CD14-positive monocyte (primary cell): ENCODE data around the gene ATXN7L1. TPM values are rescaled to one million over a fixed set of nuclear protein-coding genes. Genes with fewer than 3 reads are reported as not detected.

ENCODE experiments used
- DNase-seq, 3 donors: peaks; one replicate each; pipeline ENCODE4 v3.0.0-alpha.2; 2011 to 2022
- H2AFZ ChIP-seq: 2 replicates; pipeline ENCODE4 v1.6.0; 2012; ENCODE audit warnings: mild to moderate bottlenecking, low read depth, low read length, inconsistent platforms; ENCODE audit not compliant: insufficient read depth, poor library complexity, severe bottlenecking
- H3K27ac ChIP-seq, 2 donors: 1 replicate in 1 of 2; 2 replicates in 1 of 2; pipeline ENCODE4 v1.5.1; 2012 to 2013; ENCODE audit warnings: low read length in 2 of 2, control low read depth in 1 of 2, inconsistent platforms in 1 of 2, low read depth in 1 of 2, mild to moderate bottlenecking in 1 of 2
- H3K27me3 ChIP-seq, 2 donors: one replicate each; pipeline versions ENCODE4 v1.6.0 to v1.6.1; 2011 to 2013; ENCODE audit warnings: low read length in 2 of 2; ENCODE audit not compliant: control insufficient read depth in 2 of 2, insufficient read depth in 2 of 2
- H3K36me3 ChIP-seq, 2 donors: replicated peaks in 1 of 2; 1 replicate in 1 of 2; 2 replicates in 1 of 2; pipeline versions ENCODE4 v1.5.1 to v1.6.1; 2012 to 2013; ENCODE audit warnings: low read length in 2 of 2, control low read depth in 1 of 2, inconsistent platforms in 1 of 2, mild to moderate bottlenecking in 1 of 2; ENCODE audit not compliant: insufficient read depth in 2 of 2, control insufficient read depth in 1 of 2
- H3K4me1 ChIP-seq, 2 donors: 1 replicate in 1 of 2; 2 replicates in 1 of 2; pipeline versions ENCODE4 v1.5.1 to v1.6.1; 2012 to 2013; ENCODE audit warnings: low read length in 2 of 2, control low read depth in 1 of 2, inconsistent platforms in 1 of 2, mild to moderate bottlenecking in 1 of 2, moderate library complexity in 1 of 2; ENCODE audit not compliant: insufficient read depth in 2 of 2, control insufficient read depth in 1 of 2
- H3K4me2 ChIP-seq: replicated peaks from 2 replicates; pipeline ENCODE3; 2012; ENCODE audit warnings: low read length, moderate library complexity, mild to moderate bottlenecking; ENCODE audit not compliant: poor library complexity, severe bottlenecking; ENCODE audit errors: extremely low read depth
- H3K4me3 ChIP-seq, 3 experiments: fragments of 200-600 bp in 1 of 3; sonication (generic) in 1 of 3; replicated peaks in 1 of 3; 1 replicate in 2 of 3; 2 replicates in 1 of 3; pipeline ENCODE4 v1.5.1; 2011 to 2013; ENCODE audit warnings: low read length in 3 of 3, mild to moderate bottlenecking in 3 of 3, control low read depth in 2 of 3, low read depth in 2 of 3, inconsistent platforms in 1 of 3, moderate library complexity in 1 of 3
- H3K79me2 ChIP-seq: 2 replicates; pipeline ENCODE4 v1.6.0; 2012; ENCODE audit warnings: mild to moderate bottlenecking, control low read depth, inconsistent platforms, low read length, moderate library complexity; ENCODE audit not compliant: insufficient read depth
- H3K9ac ChIP-seq: 2 replicates; pipeline ENCODE4 v1.6.0; 2017; ENCODE audit warnings: low read length, mild to moderate bottlenecking; ENCODE audit not compliant: insufficient read depth, poor library complexity, severe bottlenecking
- H3K9me3 ChIP-seq, 2 donors: replicated peaks in 1 of 2; 1 replicate in 1 of 2; 2 replicates in 1 of 2; pipeline versions ENCODE4 v1.5.1 to v1.6.1; 2012 to 2013; ENCODE audit warnings: low read length in 2 of 2, control low read depth in 1 of 2; ENCODE audit not compliant: control insufficient read depth in 1 of 2, insufficient read depth in 1 of 2
- H4K20me1 ChIP-seq: 2 replicates; pipeline ENCODE4 v1.6.0; 2012; ENCODE audit warnings: mild to moderate bottlenecking, low read length, control low read depth, moderate library complexity; ENCODE audit not compliant: insufficient read depth
- H3K27ac Mint-ChIP-seq, 7 donors: one replicate each; pipeline ENCODE4 v1.8.0; 2020; ENCODE audit warnings: mild to moderate bottlenecking in 7 of 7, mixed read lengths in 7 of 7, moderate library complexity in 6 of 7, inconsistent platforms in 2 of 7
- H3K27me3 Mint-ChIP-seq, 3 donors: one replicate each; pipeline ENCODE4 v1.8.0; 2021 to 2022; ENCODE audit warnings: low read depth in 3 of 3, mild to moderate bottlenecking in 3 of 3, mixed read lengths in 3 of 3, moderate library complexity in 3 of 3, inconsistent platforms in 1 of 3
- H3K36me3 Mint-ChIP-seq, 2 donors: one replicate each; pipeline ENCODE4 v1.8.0; 2020; ENCODE audit warnings: mixed read lengths in 2 of 2, inconsistent platforms in 1 of 2, mild to moderate bottlenecking in 1 of 2
- H3K4me1 Mint-ChIP-seq: one replicate; pipeline ENCODE4 v1.8.0; 2020; ENCODE audit warnings: mild to moderate bottlenecking, mixed read lengths
- H3K4me3 Mint-ChIP-seq, 2 donors: one replicate each; pipeline ENCODE4 v1.8.0; 2020; ENCODE audit warnings: mild to moderate bottlenecking in 2 of 2, mixed read lengths in 2 of 2, moderate library complexity in 1 of 2
- H3K9me3 Mint-ChIP-seq, 7 donors: one replicate each; pipeline ENCODE4 v1.8.0; 2020 to 2022; ENCODE audit warnings: mixed read lengths in 7 of 7, mild to moderate bottlenecking in 6 of 7, moderate library complexity in 6 of 7, inconsistent platforms in 2 of 7
- WGBS: methylation state at CpG from one replicate; pipeline ENCODE4 v1.1.5; 2013; ENCODE audit warnings: missing lambda C conversion rate; ENCODE audit not compliant: insufficient coverage; 5-methylcytosine and 5-hydroxymethylcytosine counted together
- intact Hi-C, 2 donors: fragments of 100-400 bp; cut with micrococcal nuclease; formaldehyde crosslinking; loops; one replicate each; pipeline versions ENCODE4 v1.15.0 to v1.15.1; 2023
- polyA plus RNA-seq, 3 donors: library from polyadenylated mRNA; depleted of rRNA in 1 of 3; unstranded in 2 of 3; stranded (reverse) in 1 of 3; fragments of 300-500 nt in 2 of 3; fragments of >200 nt in 1 of 3; fragmentation: Illumina TruSeq in 2 of 3; gene quantifications; 1 replicate in 2 of 3; 2 replicates in 1 of 3; pipeline ENCODE4 v1.2.3, GENCODE V29; 2012 to 2021
- TF ChIP-seq, protein P1 (sequence below): fragments of 200-600 bp; IDR thresholded peaks from one replicate; pipeline ENCODE4 v1.8.0; 2022; ENCODE audit warnings: antibody characterized with exemption, mild to moderate bottlenecking

The ATXN7L1 gene
- polyA plus RNA-seq, 3 donors, result 4.5 to 12.2 (median 11.2) TPM

DNA sequence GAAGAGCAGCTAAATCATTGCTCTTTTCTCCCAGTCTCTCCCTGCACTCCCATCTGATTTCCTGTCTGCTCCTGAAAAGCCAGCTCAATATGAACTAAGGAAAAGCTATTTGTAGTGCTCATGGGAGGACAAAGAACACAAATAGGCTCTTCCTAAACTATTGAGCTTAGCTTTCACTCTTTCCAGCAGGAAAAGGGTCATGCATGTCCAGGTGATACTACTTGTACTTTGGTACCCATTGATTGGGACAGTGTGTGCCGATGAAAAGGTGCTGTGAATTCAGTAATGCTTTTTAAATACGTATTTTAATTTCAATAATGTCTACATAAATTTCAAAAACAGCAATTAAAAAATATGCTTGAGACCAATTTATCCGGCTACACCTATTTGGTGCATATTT is 37.5 kb upstream of the ATXN7L1 start:
- H3K4me1 ChIP-seq, result no peaks in the 10 kb centered on the region
- no CpG with 5 or more reads among the region's 3 CpGs for WGBS
- H3K36me3 ChIP-seq, result no peaks in the 10 kb centered on the region
- H2AFZ ChIP-seq, result no peak overlapping the region
- H3K79me2 ChIP-seq, result no peaks in the 10 kb centered on the region
- H3K4me2 ChIP-seq, result no peak overlapping the region
- Mint-ChIP-seq H3K27ac (no peak overlapping the region), H3K36me3 (no peaks in the 10 kb centered on the region), H3K4me1 (no peaks in the 10 kb centered on the region), H3K27me3 (peaks cover 0 to 5% (median 5%) of the 10 kb centered on the region in 3 donors), H3K4me3 (no peak overlapping the region), H3K9me3 (peaks cover 2 to 14% (median 5%) of the 10 kb centered on the region in 7 donors)
- H3K27me3 ChIP-seq, result no peaks in the 10 kb centered on the region
- H3K9ac ChIP-seq, result no peak overlapping the region
- intact Hi-C loops, result no loop called here
- TF ChIP-seq, protein P1, sequence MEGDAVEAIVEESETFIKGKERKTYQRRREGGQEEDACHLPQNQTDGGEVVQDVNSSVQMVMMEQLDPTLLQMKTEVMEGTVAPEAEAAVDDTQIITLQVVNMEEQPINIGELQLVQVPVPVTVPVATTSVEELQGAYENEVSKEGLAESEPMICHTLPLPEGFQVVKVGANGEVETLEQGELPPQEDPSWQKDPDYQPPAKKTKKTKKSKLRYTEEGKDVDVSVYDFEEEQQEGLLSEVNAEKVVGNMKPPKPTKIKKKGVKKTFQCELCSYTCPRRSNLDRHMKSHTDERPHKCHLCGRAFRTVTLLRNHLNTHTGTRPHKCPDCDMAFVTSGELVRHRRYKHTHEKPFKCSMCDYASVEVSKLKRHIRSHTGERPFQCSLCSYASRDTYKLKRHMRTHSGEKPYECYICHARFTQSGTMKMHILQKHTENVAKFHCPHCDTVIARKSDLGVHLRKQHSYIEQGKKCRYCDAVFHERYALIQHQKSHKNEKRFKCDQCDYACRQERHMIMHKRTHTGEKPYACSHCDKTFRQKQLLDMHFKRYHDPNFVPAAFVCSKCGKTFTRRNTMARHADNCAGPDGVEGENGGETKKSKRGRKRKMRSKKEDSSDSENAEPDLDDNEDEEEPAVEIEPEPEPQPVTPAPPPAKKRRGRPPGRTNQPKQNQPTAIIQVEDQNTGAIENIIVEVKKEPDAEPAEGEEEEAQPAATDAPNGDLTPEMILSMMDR, result no peak
- no peak overlapping the region for H3K4me3 ChIP-seq
- no peaks in the 10 kb centered on the region for H3K9me3 ChIP-seq
- H4K20me1 ChIP-seq, result no peaks in the 10 kb centered on the region
- H3K27ac ChIP-seq, result no peak overlapping the region
- DNase-seq, result no peak

DNA sequence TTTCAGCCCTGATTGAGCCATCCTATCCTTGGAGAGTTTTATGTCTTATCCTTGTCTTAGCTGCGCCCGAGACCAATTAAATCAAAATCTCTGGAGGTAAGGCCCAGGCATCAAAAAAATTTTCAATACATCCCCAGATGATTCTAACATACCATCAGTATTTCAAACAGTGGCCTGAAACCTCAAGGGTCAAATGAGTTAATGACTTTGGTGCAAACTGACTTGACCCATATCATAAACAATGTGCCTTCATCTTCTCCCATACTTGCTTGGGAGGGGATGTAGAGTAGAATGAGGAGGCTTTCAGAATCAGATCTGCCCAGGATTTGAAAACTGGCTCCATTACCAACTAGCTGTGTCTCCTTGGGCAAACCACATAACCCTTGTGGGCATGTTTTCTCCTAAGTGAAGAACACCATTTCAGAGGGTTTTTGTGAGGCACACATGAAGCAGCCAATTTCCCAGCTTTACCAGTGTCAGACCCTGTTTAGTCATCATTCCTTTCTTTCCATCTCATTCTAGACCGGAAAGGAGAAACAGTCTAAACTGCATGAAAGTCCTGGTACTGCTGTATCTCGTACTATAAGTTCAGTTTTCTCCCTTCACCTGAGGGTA is 35.7 kb upstream of the ATXN7L1 start:
- H3K79me2 ChIP-seq, result no peaks in the 10 kb centered on the region
- H4K20me1 ChIP-seq, result no peaks in the 10 kb centered on the region
- H3K9ac ChIP-seq, result no peak overlapping the region
- Mint-ChIP-seq H3K27me3 (peaks cover 0 to 5% (median 5%) of the 10 kb centered on the region in 3 donors), H3K27ac (no peak overlapping the region), H3K4me3 (no peak overlapping the region), H3K4me1 (no peaks in the 10 kb centered on the region), H3K9me3 (peaks cover 2 to 10% (median 3%) of the 10 kb centered on the region in 7 donors), H3K36me3 (no peaks in the 10 kb centered on the region)
- H3K4me2 ChIP-seq, result no peak overlapping the region
- DNase-seq, result no peak
- TF ChIP-seq, protein P1, result no peak
- H3K9me3 ChIP-seq, result no peaks in the 10 kb centered on the region
- H3K4me3 ChIP-seq, result no peak overlapping the region
- no peaks in the 10 kb centered on the region for H3K36me3 ChIP-seq
- no peak overlapping the region for H3K27ac ChIP-seq
- H3K4me1 ChIP-seq, result no peaks in the 10 kb centered on the region
- H2AFZ ChIP-seq, result no peak overlapping the region
- H3K27me3 ChIP-seq, result no peaks in the 10 kb centered on the region
- intact Hi-C loops, result no loop called here
- 100% methylated on average over 2 of the region's 4 CpGs for WGBS
